ENCODE results near the gene DDN.

The DDN gene

GRCh38 chr12:48961331-48961730 lies 37.8 kb downstream of the DDN start:
- DNase-seq: no peak

DNA sequence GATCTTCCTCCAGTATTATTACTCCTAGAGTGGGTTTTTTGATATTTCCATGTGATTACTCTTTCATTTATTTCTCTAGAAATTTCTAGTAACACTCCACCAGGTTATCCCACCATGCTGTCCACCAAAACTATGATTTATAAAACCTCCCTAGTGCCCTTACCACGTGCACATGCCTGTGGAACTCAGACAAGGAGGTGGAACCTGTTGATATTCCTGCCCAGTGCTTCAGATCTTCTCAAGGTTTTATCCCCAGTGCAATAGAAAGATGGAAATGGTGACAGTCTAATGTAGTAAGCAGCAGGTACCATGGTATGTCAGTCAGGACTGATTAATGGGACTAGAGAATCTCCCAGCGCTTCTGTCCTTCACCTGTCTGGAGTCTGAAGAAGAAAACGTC lies 38.3 kb downstream of the DDN start:
- DNase-seq: no peak

DNA sequence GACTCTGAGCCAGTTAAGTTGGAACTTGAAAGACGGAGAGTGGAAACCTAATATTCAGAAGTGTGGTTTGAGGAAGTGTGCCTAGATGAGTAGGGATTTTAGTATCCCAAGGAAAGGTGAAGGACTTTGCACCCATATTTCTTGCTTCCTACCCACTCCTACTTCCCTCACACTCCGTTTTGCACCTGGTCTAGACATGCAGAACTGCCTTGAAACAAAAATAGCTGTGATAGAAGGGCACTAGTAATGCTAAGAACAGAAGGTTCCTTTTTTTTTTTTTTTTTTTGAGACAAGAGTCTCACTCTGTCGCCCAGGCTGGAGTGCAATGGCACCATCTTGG lies 41.2 kb downstream of the DDN start:
- no peak for DNase-seq

GRCh38 chr12:48957141-48958048 lies 41.8 kb downstream of the DDN start, which contains the start of gene ARF3:
Gene ARF3 (minus strand): TSS chr12:48957487. CDS start chr12:48941095, 16,392 bp downstream.
- DNase-seq: peak; percentile 96

DNA sequence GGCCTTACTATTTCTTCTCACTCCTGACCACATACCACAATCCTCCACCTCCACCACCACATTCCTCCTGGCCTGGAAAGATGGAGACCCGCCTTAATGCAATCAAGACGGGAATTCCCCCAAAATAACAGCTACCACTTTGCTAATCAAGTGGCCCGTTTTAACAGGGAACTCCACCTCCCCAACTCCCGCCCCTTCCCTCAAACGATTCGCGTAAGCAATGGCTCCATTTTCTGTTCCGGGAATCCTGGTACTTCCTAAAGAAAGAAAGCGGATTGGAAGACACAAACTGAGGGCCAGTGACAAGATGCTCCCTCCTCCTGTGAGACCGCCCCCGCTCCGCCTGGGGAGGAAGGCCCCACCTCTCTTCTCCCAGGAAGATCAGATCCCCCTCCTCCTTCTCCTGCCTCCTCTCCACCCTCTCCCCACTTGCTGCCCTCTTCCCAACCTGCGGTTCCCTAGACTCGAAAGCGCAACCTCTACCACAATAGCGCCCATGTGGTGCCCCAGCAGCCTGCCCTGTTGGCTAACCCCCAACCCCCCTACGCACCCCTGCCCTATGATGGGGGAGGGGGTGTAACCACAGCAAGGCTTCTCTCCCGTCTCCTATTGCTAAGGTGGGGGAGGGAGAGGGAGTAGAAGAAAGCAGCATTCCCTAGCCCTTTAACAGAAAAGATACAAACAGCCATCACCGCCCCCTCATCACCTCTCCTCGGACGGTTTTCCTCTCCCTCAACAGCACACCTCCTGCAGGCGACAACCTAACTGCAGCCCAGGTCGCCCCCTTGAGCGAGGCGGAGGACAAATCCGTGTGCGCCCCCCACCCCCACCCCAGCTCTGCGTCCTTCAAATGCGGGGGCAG lies 42.7 kb downstream of the DDN start:
- DNase-seq: peak; percentile 91

GRCh38 chr12:48954841-48955501 lies 44.2 kb downstream of the DDN start:
- no peak for DNase-seq

GRCh38 chr12:48954061-48954460 lies 45.1 kb downstream of the DDN start:
- no peak for DNase-seq

DNA sequence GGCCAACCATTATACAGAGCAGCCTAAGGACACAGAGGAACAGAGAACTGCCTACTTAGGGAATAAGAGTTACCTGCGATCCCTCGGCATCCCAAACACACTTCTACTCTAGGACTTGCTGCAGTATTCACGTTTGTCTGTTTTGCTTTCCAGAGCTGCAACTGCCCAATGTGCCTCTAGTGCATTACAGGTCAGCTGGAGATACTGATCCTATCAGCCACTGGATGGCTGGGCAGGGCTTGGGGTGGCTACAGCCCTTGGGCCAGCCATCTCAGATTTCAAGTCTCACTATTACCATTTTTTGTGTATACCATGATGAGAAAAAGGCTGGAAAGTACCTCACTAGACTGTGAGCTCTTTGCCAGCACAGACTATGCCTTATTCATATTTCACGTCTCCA lies 46.5 kb downstream of the DDN start:
- DNase-seq: no peak

GRCh38 chr12:48947727-48948126 lies 51.4 kb downstream of the DDN start:
- DNase-seq: no peak

DNA sequence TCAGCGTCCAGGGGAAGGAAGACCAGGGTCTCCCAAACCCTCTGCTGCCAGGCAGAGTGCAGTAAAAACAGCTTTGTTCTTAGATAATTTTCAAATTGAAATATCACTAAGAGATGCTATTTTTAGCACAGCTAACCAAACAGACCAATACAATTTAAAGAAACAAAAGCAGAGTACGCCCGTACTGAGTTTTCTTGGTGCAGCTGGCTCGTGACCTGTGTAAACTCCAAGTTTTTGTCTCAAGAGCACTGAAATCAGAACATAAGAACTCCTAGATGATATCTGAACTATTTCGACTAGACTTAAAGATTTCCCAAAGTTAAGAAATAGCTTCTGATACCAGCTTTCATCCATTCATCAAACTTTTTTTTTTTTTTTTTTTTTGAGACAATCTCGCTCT lies 52.2 kb downstream of the DDN start:
- DNase-seq: no peak

DNA sequence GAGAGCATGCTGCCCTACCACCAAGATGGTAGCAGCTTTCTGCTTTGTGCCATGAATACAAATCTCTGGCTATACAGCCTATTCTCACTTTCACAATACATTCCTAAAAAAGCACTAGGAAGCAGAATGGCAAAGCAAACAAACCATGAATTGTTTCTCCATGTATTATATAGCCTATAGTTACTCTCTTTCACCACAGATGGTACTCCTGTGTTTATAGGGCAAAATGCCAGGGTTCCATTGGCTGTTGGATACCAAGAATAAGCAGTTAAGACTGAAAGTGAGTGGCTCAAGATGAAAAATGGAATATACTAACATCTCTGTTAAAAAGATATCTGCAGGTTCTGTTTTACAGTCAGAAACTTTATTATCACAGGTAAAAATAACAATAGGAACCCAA lies 53.0 kb downstream of the DDN start:
- no peak for DNase-seq
